ENCODE results near the gene SLC2A13.

Gene SLC2A13

DNA sequence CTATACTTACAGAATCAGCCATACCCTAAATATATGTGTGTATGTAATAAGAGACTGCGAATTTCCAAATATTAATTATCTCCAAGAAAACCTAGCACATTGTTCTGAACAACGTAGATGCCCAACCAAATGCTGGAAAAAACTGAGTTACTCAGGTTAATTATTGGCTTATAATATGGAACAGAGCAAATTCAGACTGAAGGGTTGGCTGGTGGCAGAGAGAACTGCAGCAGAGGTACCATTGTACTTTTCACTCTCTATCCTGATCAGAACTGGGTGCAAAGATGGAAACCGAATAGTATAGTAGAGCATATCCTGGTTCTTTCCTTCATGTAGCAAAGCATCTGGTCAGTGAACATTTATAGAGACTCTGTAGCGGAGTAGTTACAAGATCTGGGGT lies 185.7 kb downstream of the SLC2A13 start:
- DNase-seq (ENCODE audit: insufficient read length, low spot score), result no peak
- TF ChIP-seq, protein P1, sequence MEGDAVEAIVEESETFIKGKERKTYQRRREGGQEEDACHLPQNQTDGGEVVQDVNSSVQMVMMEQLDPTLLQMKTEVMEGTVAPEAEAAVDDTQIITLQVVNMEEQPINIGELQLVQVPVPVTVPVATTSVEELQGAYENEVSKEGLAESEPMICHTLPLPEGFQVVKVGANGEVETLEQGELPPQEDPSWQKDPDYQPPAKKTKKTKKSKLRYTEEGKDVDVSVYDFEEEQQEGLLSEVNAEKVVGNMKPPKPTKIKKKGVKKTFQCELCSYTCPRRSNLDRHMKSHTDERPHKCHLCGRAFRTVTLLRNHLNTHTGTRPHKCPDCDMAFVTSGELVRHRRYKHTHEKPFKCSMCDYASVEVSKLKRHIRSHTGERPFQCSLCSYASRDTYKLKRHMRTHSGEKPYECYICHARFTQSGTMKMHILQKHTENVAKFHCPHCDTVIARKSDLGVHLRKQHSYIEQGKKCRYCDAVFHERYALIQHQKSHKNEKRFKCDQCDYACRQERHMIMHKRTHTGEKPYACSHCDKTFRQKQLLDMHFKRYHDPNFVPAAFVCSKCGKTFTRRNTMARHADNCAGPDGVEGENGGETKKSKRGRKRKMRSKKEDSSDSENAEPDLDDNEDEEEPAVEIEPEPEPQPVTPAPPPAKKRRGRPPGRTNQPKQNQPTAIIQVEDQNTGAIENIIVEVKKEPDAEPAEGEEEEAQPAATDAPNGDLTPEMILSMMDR (IDR thresholded peaks at IDR 0.05; ENCODE audit: insufficient read depth, missing control alignments), result no peak
- FAIRE-seq, result no peak

DNA sequence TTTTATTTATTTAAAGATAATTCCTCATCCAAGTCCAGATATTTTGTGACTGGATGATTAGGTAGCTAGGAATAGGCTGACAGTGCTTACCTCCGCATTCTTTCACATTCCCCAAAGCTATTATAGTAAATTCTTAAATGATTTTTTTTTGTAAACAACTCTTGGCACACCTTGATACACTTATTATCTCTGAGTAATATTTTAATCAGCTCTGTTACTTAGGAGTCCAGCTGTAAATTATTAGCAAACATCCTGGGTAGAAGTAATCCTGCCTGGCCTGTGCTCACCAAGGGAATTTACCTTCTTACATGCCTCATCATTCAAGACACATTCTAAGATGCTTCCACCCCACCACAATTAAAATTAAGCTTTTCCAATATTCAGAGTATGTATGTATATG lies 186.1 kb downstream of the SLC2A13 start:
- FAIRE-seq, result no peak
- TF ChIP-seq, protein P1 (IDR thresholded peaks at IDR 0.05; ENCODE audit: insufficient read depth, missing control alignments), result no peak
- DNase-seq (ENCODE audit: insufficient read length, low spot score), result no peak

DNA sequence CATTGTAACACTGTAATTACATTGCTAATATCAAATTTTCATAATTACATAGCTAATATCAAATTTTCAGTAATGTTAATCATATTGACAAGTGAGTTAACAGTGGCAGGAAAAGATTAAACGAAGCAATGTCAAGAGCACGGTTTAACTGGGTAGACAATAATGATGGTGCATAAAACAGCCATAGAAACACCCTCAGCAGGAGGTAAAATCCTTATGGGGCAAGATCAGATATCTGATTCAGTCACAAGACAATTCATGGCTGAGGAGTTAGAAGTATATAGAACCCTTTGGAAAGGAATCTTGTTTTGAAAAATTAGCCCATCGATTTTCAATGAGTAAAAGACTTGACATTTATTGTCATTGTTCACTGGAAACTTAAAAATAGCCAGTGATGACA lies 190.6 kb downstream of the SLC2A13 start:
- FAIRE-seq (no peak), DNase-seq (ENCODE audit: insufficient read length, low spot score) (no peak)
- TF ChIP-seq, protein P1 (IDR thresholded peaks at IDR 0.05; ENCODE audit: insufficient read depth, missing control alignments), result no peak

DNA sequence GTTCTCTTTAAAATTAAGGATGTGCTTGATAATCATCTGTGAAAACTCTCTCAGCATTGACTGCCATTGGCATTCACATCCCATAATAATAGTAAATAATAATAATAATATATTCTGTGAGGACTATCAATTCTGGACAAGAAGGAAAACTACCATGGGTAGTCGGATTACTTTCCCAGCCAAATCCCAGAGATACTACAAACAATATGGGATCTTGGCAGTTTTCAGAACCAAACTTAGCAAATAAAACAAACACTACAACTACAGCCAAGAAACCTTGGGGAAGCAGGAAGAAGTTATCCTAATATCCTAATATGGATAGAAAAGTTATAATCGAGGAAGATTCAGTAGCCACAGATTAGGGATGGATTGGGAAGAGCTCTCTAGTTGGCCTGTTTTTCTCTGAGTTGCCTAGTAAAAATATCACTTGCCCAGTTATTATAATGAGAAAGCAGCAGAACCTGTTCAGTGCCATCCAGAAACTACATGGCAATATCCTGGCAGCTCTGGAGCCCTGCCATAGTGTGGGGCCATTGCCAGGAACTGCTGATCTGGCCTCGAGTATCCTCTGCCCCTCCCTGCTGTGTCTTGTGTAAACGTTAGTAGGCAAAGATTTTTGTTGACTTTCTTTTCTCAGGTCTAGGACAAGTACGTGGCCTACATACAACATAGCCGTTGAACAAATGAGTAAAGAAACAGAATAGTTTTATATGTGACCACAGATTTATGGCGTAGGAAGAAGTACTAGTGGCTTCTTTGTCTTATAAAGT lies 193.5 kb downstream of the SLC2A13 start:
- DNase-seq (ENCODE audit: insufficient read length, low spot score), result no peak
- TF ChIP-seq, protein P1 (IDR thresholded peaks at IDR 0.05; ENCODE audit: insufficient read depth, missing control alignments), result no peak
- no peak for FAIRE-seq

DNA sequence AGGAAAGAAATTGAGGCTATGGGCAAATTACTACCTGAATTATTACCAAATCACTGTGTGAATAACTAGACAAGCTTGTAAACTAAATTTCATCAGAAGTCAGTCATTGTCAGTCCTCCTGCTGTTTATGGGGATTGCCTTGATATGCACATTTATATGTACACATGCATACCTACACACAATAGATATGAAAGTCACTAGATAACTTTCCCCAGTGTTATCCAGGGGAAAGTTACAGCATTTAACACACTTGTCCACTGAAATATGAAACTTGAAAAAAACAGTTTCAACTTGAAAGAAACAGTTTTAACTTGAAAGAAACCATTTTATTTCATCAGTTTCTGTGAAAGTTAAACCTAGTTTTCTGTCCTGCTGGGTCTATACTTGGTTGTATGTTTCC lies 199.6 kb downstream of the SLC2A13 start:
- DNase-seq (ENCODE audit: insufficient read length, low spot score), result no peak
- no peak for FAIRE-seq
- TF ChIP-seq, protein P1 (IDR thresholded peaks at IDR 0.05; ENCODE audit: insufficient read depth, missing control alignments), result no peak

DNA sequence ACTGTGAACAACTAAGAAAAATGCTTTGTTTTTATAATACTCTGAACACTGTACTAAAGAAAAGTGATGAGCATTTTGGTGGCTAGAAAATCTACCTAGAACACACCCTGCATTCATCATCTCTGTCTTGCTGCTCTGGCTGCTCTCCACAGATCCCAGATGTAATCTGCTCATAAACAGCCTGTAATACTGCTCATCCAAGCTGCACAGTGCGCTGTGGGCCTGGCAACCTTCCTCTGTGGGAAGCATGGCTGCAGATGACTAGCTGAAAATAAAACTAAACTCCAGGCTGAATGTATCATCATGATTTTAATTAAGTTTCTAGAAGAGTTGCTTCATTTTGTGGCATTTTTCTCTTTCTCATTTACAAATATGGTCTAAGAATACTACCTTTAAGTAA lies 200.7 kb downstream of the SLC2A13 start:
- DNase-seq (ENCODE audit: insufficient read length, low spot score) (no peak), FAIRE-seq (no peak)
- TF ChIP-seq, protein P1 (IDR thresholded peaks at IDR 0.05; ENCODE audit: insufficient read depth, missing control alignments), result no peak

DNA sequence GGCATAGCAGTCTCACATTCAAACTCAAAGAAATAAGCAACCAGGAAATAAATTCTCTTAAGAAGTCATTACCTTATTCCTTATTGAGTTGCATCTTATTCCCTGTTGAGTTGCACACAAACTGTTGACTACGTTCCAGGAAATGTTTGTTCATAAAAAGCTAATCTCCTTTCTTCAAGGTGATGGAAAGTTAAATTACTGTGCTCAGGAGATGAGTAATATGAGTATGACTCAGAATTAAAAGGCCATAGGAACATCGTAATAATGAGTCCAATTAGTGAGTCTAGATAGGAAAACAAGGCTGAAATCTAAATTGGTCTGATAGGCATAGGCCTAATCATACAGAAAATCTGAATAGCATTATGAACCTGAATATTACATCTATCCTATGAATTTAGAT lies 203.1 kb downstream of the SLC2A13 start:
- FAIRE-seq (no peak), DNase-seq (ENCODE audit: insufficient read length, low spot score) (no peak)
- TF ChIP-seq, protein P1 (IDR thresholded peaks at IDR 0.05; ENCODE audit: insufficient read depth, missing control alignments), result no peak
